OCI-LY7 (cell line): Measurements from ENCODE around the gene MOCS1.

Experiments used
- CTCF ChIP-seq: fragments of 200-600 bp; sonication (generic); conservative IDR thresholded peaks from 2 replicates; pipeline ENCODE4 v1.5.1; 2014; ENCODE audit warnings: mild to moderate bottlenecking, antibody characterized with exemption, low read length, moderate library complexity, mixed read lengths
- EZH2phosphoT487 ChIP-seq: fragments of 200-600 bp; sonication (generic); IDR thresholded peaks from 2 replicates; pipeline ENCODE4 v1.6.1; 2018; ENCODE audit warnings: low read depth, borderline replicate concordance, mild to moderate bottlenecking, mixed run types, antibody characterized with exemption, low read length, moderate library complexity, mixed read lengths

- TF ChIP-seq CTCF = no peak
- no peak for TF ChIP-seq EZH2phosphoT487
Observed at GRCh38 chr6:39964530-39964929, 30.3 kb upstream of the MOCS1 start.
